ENCODE results near the gene CLDND1.
"Not testable (repeated sequence)": the region's sequence is repeated elsewhere in the genome, so short reads cannot be mapped to it uniquely, and the experiment has no call there.

CLDND1 gene

GRCh38 chr3:98563661-98564281, 41.1 kb upstream of the CLDND1 start:
- no peak for DNase-seq (ENCODE audit: low spot score)
- no peak for TF ChIP-seq CTCF (IDR thresholded peaks at IDR 0.05; ENCODE audit: borderline replicate concordance, control extremely low read depth, extremely low read depth, insufficient read depth, missing control alignments)
- in situ Hi-C loops (cut with MboI; ENCODE audit: low sequenced_read_pairs, unreplicated experiment), result no loop called here

GRCh38 chr3:98561727-98562521, 39.2 kb upstream of the CLDND1 start:
- no peak for TF ChIP-seq CTCF (IDR thresholded peaks at IDR 0.05; ENCODE audit: borderline replicate concordance, control extremely low read depth, extremely low read depth, insufficient read depth, missing control alignments)
- no peak for DNase-seq (ENCODE audit: low spot score)
- in situ Hi-C loops (cut with MboI; ENCODE audit: low sequenced_read_pairs, unreplicated experiment), result no loop called here

DNA sequence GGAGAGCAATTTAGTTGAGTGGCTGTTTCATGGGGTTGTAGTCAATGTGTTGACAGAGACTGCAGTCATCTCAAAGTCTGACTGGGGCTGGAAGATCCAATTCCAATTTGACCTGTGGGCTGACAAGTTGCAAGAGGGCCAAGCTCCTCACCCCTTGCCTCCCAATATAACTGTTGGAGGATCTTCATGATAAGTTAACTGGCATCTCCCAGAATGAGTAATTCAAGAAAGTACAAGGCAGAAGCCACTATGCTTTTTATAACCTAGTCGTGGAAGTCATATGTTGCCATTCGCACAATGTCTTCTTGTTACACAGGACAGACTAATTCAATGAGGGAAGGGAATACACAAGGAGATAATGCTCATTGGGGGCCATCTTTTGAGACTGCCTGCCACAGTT, 38.2 kb upstream of the CLDND1 start:
- in situ Hi-C loops (cut with MboI; ENCODE audit: low sequenced_read_pairs, unreplicated experiment), result no loop called here
- no peak for DNase-seq (ENCODE audit: low spot score)
- TF ChIP-seq CTCF (IDR thresholded peaks at IDR 0.05; ENCODE audit: borderline replicate concordance, control extremely low read depth, extremely low read depth, insufficient read depth, missing control alignments), result no peak

GRCh38 chr3:98559769-98560168, 37.1 kb upstream of the CLDND1 start:
- DNase-seq (ENCODE audit: low spot score); in situ Hi-C loops (cut with MboI; ENCODE audit: low sequenced_read_pairs, unreplicated experiment): not testable (repeated sequence)

GRCh38 chr3:98558100-98558827, 35.6 kb upstream of the CLDND1 start:
- DNase-seq (ENCODE audit: low spot score), result no peak
- TF ChIP-seq CTCF (IDR thresholded peaks at IDR 0.05; ENCODE audit: borderline replicate concordance, control extremely low read depth, extremely low read depth, insufficient read depth, missing control alignments), result no peak
- in situ Hi-C loops (cut with MboI; ENCODE audit: low sequenced_read_pairs, unreplicated experiment), result no loop called here

DNA sequence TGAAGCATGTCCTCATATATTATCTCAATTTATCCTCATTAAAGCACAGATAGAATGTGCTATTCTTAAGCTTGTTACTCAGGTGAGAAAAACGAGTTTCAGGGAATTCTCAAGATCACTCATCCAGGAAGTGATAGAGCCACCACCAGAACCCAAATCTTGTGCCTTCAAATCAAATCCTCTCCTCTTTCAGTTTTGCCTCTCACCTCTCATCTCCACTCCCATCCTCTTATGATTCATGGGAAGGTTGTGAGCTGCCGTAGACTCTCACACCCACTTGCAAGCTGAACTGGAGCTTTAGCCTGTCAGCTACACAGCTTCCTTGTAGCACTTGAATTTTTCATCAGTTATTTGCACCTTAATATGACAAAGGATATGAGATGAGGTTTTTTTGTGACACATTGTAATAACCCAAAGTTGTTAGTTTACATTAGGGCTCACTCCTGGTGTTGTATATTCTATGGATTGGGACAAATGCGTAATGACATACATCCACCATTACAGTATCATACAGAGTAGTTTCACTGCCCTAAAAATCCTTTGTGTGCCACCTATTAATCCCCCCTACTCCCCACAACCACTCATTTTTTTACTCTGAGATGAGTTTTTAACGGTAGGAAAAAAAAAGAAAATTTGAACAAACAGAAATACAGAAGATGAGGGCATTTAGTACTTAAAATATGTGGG, 34.8 kb upstream of the CLDND1 start:
- DNase-seq (ENCODE audit: low spot score), result no peak
- no peak for TF ChIP-seq CTCF (IDR thresholded peaks at IDR 0.05; ENCODE audit: borderline replicate concordance, control extremely low read depth, extremely low read depth, insufficient read depth, missing control alignments)
- in situ Hi-C loops (cut with MboI; ENCODE audit: low sequenced_read_pairs, unreplicated experiment), result no loop called here

All from GM13976 (cell line).